T-helper 1 cell treated with Interleukin-12 subunit alpha and Interleukin-12 subunit beta and Interleukin-4 antibody, amounts not matched to agents 30 ng/mL and 1 ng/mL, for 36 hours (primary cell): ENCODE data around the gene BMAL1. TPM values are rescaled to one million over a fixed set of nuclear protein-coding genes. Genes with fewer than 3 reads are reported as not detected.

Experiments used
- intact Hi-C: fragments of 100-400 bp; cut with micrococcal nuclease; formaldehyde crosslinking; loops from one replicate; pipeline ENCODE4 v1.15.1; 2024
- total RNA-seq: library from RNA; stranded (reverse); gene quantifications from 2 replicates; pipeline ENCODE4 v1.2.3, GENCODE V29; 2022

The BMAL1 gene
- total RNA-seq, 1 donor from 2014 or later, result 52.7 TPM

GRCh38 chr11:13260963-13261588 lies 16.5 kb upstream of the BMAL1 start:
- intact Hi-C loops, result no loop called here

- intact Hi-C loops, result no loop called here
These were observed 16.0 kb upstream of the BMAL1 start for GRCh38 chr11:13261591-13262061.

GRCh38 chr11:13262096-13262495 lies 15.5 kb upstream of the BMAL1 start:
- intact Hi-C loops, result no loop called here

GRCh38 chr11:13268791-13269190 lies 8.8 kb upstream of the BMAL1 start:
- intact Hi-C loops, result no loop called here

GRCh38 chr11:13269775-13270174 lies 7.8 kb upstream of the BMAL1 start:
- intact Hi-C loops, result no loop called here

GRCh38 chr11:13271060-13271693 lies 6.4 kb upstream of the BMAL1 start:
- intact Hi-C loops, result no loop called here

GRCh38 chr11:13276454-13276831 lies 1.1 kb upstream of the BMAL1 start:
- intact Hi-C loops, result loop anchor here (1.0 to 5.0 kb wide), 9 partner anchors 22 to 1631 kb away; partner anchors contain the start of genes MICAL2, RRAS2 and USP47

- intact Hi-C loops, result loop anchor here (1.0 to 5.0 kb wide), 16 partner anchors 10 to 1630 kb away; partner anchors contain the start of genes BTBD10, MICAL2, RRAS2 and USP47
These were observed 490 bp upstream of the BMAL1 start for GRCh38 chr11:13276832-13277767.

GRCh38 chr11:13278609-13279486 lies 1.3 kb downstream of the BMAL1 start:
- intact Hi-C loops, result loop anchor here (5.0 kb wide), 6 partner anchors 602 to 1628 kb away; partner anchors contain the start of genes MICAL2, RRAS2 and USP47

GRCh38 chr11:13279487-13279834 lies 1.9 kb downstream of the BMAL1 start:
- intact Hi-C loops, result loop anchor here (5.0 kb wide), 6 partner anchors 602 to 1628 kb away; partner anchors contain the start of genes MICAL2, RRAS2 and USP47

- intact Hi-C loops, result no loop called here
These were observed 2.6 kb downstream of the BMAL1 start for GRCh38 chr11:13280092-13280722.

- intact Hi-C loops, result no loop called here
These were observed 3.2 kb downstream of the BMAL1 start for GRCh38 chr11:13280777-13281176.

GRCh38 chr11:13283636-13284035 lies 6.0 kb downstream of the BMAL1 start:
- intact Hi-C loops, result no loop called here

- intact Hi-C loops, result no loop called here
These were observed 7.4 kb downstream of the BMAL1 start for GRCh38 chr11:13284776-13285588.

- intact Hi-C loops, result loop anchor here (2.0 kb wide), 1 partner anchor 32 kb away; no protein-coding TSS in a partner anchor
These were observed 8.8 kb downstream of the BMAL1 start for GRCh38 chr11:13286279-13286821.

- intact Hi-C loops, result loop anchor here (1.0 to 2.0 kb wide), 3 partner anchors 10 to 32 kb away; partner anchors contain the start of gene BMAL1
These were observed 9.4 kb downstream of the BMAL1 start for GRCh38 chr11:13287036-13287435.

- intact Hi-C loops, result loop anchor here (1.0 to 2.0 kb wide), 3 partner anchors 10 to 31 kb away; partner anchors contain the start of gene BMAL1
These were observed 10.1 kb downstream of the BMAL1 start for GRCh38 chr11:13287681-13288080.

- intact Hi-C loops, result no loop called here
These were observed 10.9 kb downstream of the BMAL1 start for GRCh38 chr11:13288375-13289029.
